HEK293 (cell line): ENCODE measurements around the gene ZNRF1.

Experiments used
- CTCF ChIA-PET: fragments of 350-600 bp; formaldehyde crosslinking; extraction: SDS; loops from one replicate; lab custom pipeline; 2021; ENCODE audit warnings: antibody characterized with exemption; lab: Yijun Ruan, JAX
- POLR2A ChIA-PET: fragments of 300-600 bp; formaldehyde crosslinking; extraction: SDS; loops from one replicate; lab custom pipeline; 2020; ENCODE audit warnings: antibody characterized with exemption, inconsistent platforms; lab: Yijun Ruan, JAX
- H3K27ac ChIP-seq: fragments of 200-500 bp; sonication (Bioruptor generic); 2 replicates; pipeline ENCODE4 v1.5.1; 2014; ENCODE audit warnings: low read depth, low read length, control low read depth, inconsistent platforms; ENCODE audit errors: extremely low read depth
- H3K36me3 ChIP-seq, 2 experiments: fragments of 200-500 bp in 1 of 2; sonication (Bioruptor generic) in 1 of 2; 1 replicate in 1 of 2; 2 replicates in 1 of 2; pipeline ENCODE4 v1.5.1; 2014 to 2017; ENCODE audit warnings: inconsistent platforms in 2 of 2, low read length in 2 of 2; ENCODE audit not compliant: control insufficient read depth in 2 of 2, insufficient read depth in 1 of 2
- H3K4me1 ChIP-seq: fragments of 200-500 bp; sonication (Bioruptor generic); 2 replicates; pipeline ENCODE4 v1.5.1; 2014; ENCODE audit warnings: mild to moderate bottlenecking, low read length, inconsistent platforms; ENCODE audit not compliant: control insufficient read depth, insufficient read depth
- H3K4me3 ChIP-seq: 2 replicates; pipeline ENCODE4 v1.5.1; 2011; ENCODE audit warnings: low read depth, mild to moderate bottlenecking, control low read depth, low read length, moderate library complexity
- H3K9me3 ChIP-seq: fragments of 200-500 bp; sonication (Bioruptor generic); 2 replicates; pipeline ENCODE4 v1.5.1; 2014; ENCODE audit warnings: low read depth, low read length, inconsistent platforms; ENCODE audit not compliant: control insufficient read depth, insufficient read depth
- GFI1B ChIP-seq: fragments of 450-650 bp; formaldehyde crosslinking; IDR thresholded peaks from 2 replicates; pipeline ENCODE4 v1.5.1; 2016; ENCODE audit warnings: missing biosample characterization, missing genetic modification characterization
- IKZF3 ChIP-seq: fragments of 450-650 bp; IDR thresholded peaks from 2 replicates; pipeline ENCODE4 v1.5.0; 2018; ENCODE audit warnings: missing biosample characterization, mild to moderate bottlenecking, missing genetic modification characterization, moderate library complexity
- PRDM10 ChIP-seq: fragments of 450-650 bp; formaldehyde crosslinking; IDR thresholded peaks from 2 replicates; pipeline ENCODE4 v1.5.1; 2016; ENCODE audit warnings: missing biosample characterization, missing genetic modification characterization
- SCRT2 ChIP-seq: fragments of 450-650 bp; formaldehyde crosslinking; IDR thresholded peaks from 2 replicates; pipeline ENCODE4 v1.5.1; 2016; ENCODE audit warnings: missing biosample characterization, missing genetic modification characterization
- ZBTB8A ChIP-seq: fragments of 450-650 bp; formaldehyde crosslinking; IDR thresholded peaks from 2 replicates; pipeline ENCODE4 v1.5.1; 2016; ENCODE audit warnings: missing biosample characterization, missing genetic modification characterization
- ZNF18 ChIP-seq: fragments of 450-650 bp; formaldehyde crosslinking; IDR thresholded peaks from 2 replicates; pipeline ENCODE4 v1.5.1; 2016; ENCODE audit warnings: missing biosample characterization, missing genetic modification characterization
- ZNF2 ChIP-seq: fragments of 450-650 bp; formaldehyde crosslinking; IDR thresholded peaks from 2 replicates; pipeline ENCODE4 v1.5.1; 2016; ENCODE audit warnings: missing biosample characterization, missing genetic modification characterization
- ZNF24 ChIP-seq: fragments of 450-650 bp; formaldehyde crosslinking; IDR thresholded peaks from 2 replicates; pipeline ENCODE4 v1.5.1; 2016; ENCODE audit warnings: missing biosample characterization, missing genetic modification characterization
- ZNF280C ChIP-seq: fragments of 450-650 bp; formaldehyde crosslinking; IDR thresholded peaks from 2 replicates; pipeline ENCODE4 v1.5.1; 2016; ENCODE audit warnings: missing biosample characterization, missing genetic modification characterization
- ZNF398 ChIP-seq: fragments of 450-650 bp; formaldehyde crosslinking; IDR thresholded peaks from 2 replicates; pipeline ENCODE4 v1.5.1; 2017; ENCODE audit warnings: missing biosample characterization, missing genetic modification characterization
- ZNF433 ChIP-seq: fragments of 450-650 bp; formaldehyde crosslinking; IDR thresholded peaks from 2 replicates; pipeline ENCODE4 v1.5.1; 2016; ENCODE audit warnings: missing biosample characterization, missing genetic modification characterization, low read depth
- ZNF449 ChIP-seq: fragments of 450-650 bp; formaldehyde crosslinking; IDR thresholded peaks from 2 replicates; pipeline ENCODE4 v1.5.1; 2017; ENCODE audit warnings: missing biosample characterization, mild to moderate bottlenecking, missing genetic modification characterization, moderate library complexity
- ZNF514 ChIP-seq: fragments of 450-650 bp; formaldehyde crosslinking; IDR thresholded peaks from 2 replicates; pipeline ENCODE4 v1.5.1; 2016; ENCODE audit warnings: missing biosample characterization, missing genetic modification characterization
- ZNF560 ChIP-seq: fragments of 450-650 bp; formaldehyde crosslinking; IDR thresholded peaks from 2 replicates; pipeline ENCODE4 v1.5.1; 2017; ENCODE audit warnings: missing biosample characterization, missing genetic modification characterization, borderline replicate concordance
- ZNF664 ChIP-seq: fragments of 450-650 bp; formaldehyde crosslinking; IDR thresholded peaks from 2 replicates; pipeline ENCODE4 v1.5.1; 2016; ENCODE audit warnings: missing biosample characterization, missing genetic modification characterization
- ZNF768 ChIP-seq: fragments of 450-650 bp; formaldehyde crosslinking; IDR thresholded peaks from 2 replicates; pipeline ENCODE4 v1.5.1; 2018; ENCODE audit warnings: missing biosample characterization, mild to moderate bottlenecking, missing genetic modification characterization
- ZSCAN4 ChIP-seq: fragments of 450-650 bp; formaldehyde crosslinking; IDR thresholded peaks from 2 replicates; pipeline ENCODE4 v1.5.1; 2017; ENCODE audit warnings: missing biosample characterization, missing genetic modification characterization

The ZNRF1 gene

DNA sequence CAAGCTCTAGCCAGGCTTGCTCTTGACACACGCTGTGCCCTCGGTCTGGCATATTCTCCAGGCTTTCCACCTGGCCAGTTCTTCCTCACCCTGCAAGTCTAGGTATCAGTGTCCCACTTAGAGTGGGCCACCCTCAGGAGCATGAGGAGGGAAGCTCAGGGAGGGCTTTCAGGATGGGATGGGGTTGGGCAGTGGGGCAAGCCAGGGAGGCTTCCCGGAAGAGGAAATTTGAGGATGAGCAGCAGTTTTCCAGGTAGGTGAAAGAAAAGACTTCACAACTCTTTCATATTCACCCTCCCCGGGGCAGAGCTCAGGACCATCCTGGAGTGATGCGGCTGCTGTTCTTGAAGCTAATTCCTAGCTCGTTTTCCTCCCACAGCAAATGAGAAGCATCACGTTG is 132.3 kb downstream of the ZNRF1 start:
- POLR2A ChIA-PET, result no interaction called here
- Histone ChIP-seq H3K4me3 (no peak overlapping the region), H3K36me3 (no peaks in the 10 kb centered on the region), H3K9me3 (no peaks in the 10 kb centered on the region), H3K4me1 (no peaks in the 10 kb centered on the region), H3K27ac (no peak overlapping the region)
- CTCF ChIA-PET, result interaction anchor here (0.5 kb wide), 1 partner anchor 1252 kb away, joined by 4 read pairs; no protein-coding TSS in a partner anchor
- TF ChIP-seq ZBTB8A, result no peak
- TF ChIP-seq ZNF398, result no peak

GRCh38 chr16:75138233-75138632 is 139.4 kb downstream of the ZNRF1 start:
- POLR2A ChIA-PET, result no interaction called here

More at GRCh38 chr16:75138233-75138632, 139.4 kb downstream of the ZNRF1 start:
- no peaks in the 10 kb centered on the region for H3K36me3 ChIP-seq
- TF ChIP-seq ZNF280C (tag by site-specific recombination) (no peak), ZNF664 (no peak), ZSCAN4 (tag by site-specific recombination) (no peak), ZNF18 (tag by site-specific recombination) (no peak), IKZF3 (tag by site-specific recombination) (no peak), SCRT2 (tag by site-specific recombination) (no peak), ZNF433 (no peak), ZNF560 (no peak), ZNF514 (no peak), ZNF24 (tag by site-specific recombination) (no peak), ZNF2 (tag by site-specific recombination) (no peak), ZNF768 (tag by site-specific recombination) (no peak), PRDM10 (tag by site-specific recombination) (no peak), ZNF449 (tag by site-specific recombination) (no peak), GFI1B (tag by site-specific recombination) (no peak)
- TF ChIP-seq, all 188 proteins: peak for 0
- no peaks in the 10 kb centered on the region for H3K9me3 ChIP-seq
- CTCF ChIA-PET, result no interaction called here
- no peak overlapping the region for H3K4me3 ChIP-seq
- no peaks in the 10 kb centered on the region for H3K4me1 ChIP-seq
- H3K27ac ChIP-seq, result no peak overlapping the region
